NCI-H1694 treated with DMSO at 0.1 percent for 48 hours (cell line): ENCODE data around the gene EEF1AKMT1.

Source experiments
- DNase-seq: peaks from one replicate; lab custom pipeline; 2025; lab: John Stamatoyannopoulos, UW

Gene EEF1AKMT1

DNA sequence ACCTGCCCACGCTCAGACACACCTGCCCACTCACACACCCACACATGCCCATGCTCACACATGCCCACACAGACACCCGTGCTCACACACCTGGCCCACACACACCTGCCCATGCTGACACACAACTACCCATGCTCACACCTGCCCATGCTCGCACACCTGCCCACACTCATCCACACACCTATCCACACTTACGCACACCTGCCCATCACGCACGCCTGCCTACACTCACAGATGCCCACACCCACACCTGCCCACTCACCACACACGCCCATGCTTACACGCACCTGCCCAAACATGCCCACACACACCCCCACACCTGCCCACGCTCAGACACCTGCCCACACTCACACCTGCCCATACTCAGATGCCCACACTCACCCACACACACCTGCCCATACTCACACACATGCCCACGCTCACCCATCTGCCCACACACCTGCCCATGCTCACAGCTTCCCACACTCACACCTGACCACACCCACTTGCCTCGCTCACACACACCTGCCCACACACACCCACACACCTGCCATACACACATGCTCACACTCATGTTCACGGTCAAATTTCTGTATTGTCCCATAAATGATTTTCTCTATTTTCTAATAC, 54.7 kb downstream of the EEF1AKMT1 start:
- DNase-seq, result no peak

DNA sequence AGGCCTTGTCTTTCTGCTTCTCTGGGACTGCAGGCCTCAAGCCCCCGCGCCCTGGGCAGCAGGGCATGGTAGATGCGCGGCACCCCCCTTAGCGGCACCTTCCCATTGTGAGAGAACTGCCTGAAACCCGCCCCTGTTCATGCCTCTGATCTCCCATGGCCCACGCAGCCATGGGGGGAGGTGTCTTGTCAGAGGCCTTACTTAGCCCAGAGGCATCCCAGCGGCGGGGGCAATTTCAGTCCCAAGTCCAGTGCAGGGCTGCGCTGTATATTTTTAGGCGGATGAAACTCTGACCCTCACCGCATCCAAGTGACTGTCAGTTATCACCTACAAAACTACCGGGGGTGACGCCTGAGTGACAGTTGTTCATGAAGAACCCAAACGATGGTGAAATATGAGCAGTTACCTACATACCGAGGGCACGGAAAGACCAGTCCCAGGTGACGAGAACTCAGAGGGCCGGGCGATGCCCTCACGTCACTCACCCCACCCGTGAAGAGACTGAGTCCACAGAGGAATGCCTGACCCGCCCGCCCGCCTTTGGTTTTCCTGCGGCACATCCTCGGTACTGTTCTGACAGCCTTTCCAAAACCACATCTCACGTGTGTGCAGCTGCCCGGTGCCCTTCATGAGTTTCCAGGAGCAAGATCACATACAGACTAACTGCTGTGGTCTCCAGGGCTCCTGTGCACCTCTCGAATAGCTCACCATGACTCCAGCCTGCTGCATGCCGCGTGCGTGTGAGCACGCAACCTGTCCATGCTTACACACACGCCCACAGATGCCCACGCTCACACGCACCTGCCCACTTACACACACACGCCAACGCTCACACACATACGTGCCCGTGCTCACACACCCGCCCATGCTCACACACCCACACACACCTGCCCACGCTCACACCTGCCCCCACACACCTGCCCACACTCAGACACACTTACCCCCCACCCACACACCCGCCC, 55.9 kb downstream of the EEF1AKMT1 start:
- no peak for DNase-seq

DNA sequence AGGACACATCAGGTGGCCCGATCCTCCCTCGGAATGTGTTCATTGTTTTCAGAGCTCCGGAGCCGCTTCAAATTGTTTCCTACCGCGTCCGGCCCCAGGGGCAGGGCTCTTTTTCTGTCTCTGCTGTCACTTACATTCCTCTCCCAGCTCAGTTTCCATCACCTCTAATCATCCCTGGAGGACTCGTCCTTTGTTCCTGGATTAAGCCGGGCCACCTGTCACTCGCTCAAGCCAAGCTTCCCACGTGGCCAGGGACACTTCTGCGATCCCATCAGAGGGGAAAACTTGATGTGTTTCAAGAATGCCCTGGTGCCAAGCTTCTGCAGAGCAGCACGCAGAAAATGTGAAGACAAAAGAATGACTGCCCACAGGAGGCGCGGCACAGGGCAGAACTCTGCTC, 56.8 kb downstream of the EEF1AKMT1 start:
- DNase-seq, result no peak

DNA sequence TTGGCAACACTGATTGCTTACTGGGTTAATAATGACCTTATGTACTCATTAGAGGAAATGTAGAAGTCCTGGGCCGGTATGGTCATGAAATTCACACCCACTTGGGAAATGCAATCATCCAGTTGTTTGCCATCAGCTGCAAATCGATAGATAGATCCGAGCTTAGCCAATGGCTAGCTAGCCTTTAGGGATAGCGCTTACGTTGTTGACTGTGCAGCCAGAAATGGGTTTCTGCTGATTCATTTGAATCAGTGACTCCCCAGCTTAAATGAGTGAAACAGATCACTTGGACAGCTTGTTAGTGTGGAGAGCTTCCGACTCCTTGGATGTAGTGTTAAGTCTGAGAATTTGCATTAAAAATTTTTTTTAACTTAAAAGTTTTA, 58.4 kb downstream of the EEF1AKMT1 start:
- no peak for DNase-seq

DNA sequence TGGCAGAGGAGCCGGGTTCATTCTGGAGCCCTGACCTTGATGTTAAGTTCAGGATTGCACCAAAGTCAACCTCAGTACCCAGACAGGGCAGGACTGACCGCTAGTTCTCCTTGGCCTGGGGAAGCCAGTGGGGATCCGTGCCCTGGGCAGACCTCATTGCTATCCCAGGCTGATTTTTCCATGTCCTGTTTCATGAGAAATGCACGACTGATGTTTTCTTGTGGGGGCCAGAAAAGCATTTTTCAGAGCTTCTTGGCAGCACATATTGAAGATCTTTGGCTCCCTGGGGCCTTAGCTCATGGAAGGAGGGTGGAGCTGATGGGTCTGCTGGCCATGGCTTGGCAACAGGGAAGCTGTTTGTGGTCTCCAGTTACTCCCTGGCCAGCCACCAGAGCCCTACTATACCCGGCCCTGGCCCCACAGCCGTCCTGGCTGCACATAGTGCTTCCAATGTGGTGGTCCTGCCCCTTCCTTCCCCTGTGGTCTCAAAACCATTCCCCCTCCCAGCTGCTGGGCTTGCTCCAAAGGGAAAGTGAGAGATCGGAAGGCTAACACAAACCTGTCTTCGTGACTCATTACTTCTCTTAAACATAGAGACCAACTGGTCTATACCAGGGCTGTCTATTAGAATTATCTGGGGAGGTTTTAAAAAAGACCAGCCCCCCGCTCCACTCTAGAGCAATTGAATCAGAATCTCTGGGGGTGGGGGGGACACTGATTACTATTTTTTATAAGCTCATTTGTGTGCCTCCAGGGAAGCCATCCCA, 59.0 kb downstream of the EEF1AKMT1 start:
- DNase-seq, result no peak

DNA sequence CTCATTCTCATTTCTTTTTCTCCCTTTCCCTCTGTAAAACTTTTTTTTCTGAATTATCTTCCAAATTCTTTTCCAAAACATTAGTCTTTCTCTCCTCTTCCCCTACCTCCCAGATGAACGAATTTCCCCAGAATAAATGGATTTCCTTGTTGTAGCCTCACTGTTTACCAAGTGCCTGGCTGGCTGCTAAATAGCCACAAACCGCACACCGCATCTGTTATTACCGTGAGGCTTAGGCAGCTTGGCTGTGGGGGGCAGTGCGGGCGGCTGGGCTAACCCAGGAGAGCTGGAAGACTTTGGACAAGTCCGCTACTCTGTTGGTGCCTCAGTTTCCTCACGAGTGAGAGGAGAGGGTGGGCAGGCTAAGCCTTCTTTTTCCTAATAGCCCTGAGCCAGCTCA, 59.6 kb downstream of the EEF1AKMT1 start:
- DNase-seq, result no peak

DNA sequence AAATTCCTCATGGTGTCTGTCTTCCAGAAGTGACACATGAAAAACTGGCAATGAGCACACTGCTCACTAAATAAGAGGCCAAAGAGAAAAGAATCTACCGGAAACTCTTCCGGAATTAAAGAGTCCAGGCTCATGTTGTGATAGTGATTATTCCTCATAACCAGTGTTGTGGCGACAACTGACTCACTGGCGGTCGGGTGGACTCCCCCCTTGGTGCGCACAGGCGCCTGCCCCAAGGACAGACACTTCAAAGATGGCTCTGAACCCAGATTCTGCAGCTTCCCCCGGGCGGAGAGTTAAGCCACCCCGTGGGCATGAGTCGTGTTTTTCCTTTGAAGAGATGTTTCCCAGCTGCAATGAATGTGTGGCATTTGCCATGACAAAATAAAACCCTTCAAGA, 60.0 kb downstream of the EEF1AKMT1 start:
- no peak for DNase-seq

DNA sequence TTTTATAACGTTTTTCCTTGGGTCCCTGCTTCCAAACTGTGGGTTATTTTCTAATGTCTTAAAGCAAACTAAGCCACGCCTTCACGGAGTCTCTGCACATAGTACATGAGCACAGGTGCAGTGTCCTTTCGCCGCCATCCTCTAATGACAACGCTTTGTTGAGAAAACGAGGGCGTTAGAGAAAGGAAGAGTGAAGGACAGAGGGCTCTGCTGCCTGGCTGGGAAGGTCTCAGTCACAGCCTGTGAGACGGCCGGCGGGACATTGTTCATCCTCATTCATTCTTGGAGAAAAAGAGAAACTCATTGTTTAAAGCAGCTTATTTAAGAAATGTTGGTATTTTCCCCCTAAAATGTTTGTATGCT, 60.8 kb downstream of the EEF1AKMT1 start:
- no peak for DNase-seq

DNA sequence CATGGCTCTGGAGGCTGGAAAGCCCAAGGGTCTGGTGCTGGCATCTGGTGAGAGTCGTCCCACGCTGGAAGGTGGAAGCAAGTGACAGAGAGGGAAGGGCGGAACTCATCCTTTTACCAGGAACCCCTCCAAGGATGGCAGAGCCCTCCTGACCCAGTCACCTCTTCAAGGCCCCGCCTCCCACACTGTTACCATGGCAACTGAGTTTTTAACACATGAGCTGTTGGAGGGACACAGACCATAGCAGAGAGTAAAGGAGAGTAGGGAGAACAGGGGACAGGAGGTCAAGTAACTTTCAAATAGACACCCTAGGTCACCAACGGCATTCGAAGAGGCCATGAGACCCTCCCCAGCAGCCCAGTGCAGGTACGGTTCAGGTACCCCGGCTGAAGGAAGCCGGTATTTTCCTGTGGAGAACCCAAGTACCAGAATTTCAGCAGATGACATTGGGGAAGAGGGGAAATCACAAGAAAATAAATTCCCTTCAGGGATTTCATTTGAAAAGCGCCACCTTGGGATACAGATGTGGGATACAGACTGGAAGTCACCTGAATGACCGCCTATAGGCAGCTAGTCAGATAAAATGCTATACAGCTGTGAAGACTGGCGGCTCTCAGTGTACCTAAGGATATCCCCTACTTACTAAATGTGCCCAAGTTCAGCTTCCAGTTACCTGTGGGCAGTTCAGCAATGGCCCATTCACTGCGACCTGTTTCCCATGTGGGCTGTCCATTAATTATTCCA, 62.3 kb downstream of the EEF1AKMT1 start:
- DNase-seq, result no peak

DNA sequence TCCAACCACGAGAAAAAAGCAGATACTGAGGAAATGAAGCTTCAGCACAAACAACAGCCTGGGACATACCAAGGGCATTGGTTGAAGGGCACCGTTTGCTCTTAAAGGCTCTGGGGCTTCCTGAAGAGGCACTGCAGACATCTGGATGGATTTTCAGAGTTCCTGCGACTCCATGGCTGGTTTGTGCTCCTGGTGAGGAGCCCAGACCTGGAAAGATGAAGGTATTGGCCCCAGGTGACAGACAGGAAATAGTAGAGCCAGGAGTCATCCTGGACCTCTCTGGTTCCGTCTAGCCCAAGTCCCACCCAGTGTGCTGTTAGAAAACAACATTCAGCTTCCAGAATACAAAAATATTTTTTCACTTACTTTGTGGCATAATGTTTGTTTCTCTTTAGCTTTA, 64.0 kb downstream of the EEF1AKMT1 start:
- DNase-seq, result no peak

DNA sequence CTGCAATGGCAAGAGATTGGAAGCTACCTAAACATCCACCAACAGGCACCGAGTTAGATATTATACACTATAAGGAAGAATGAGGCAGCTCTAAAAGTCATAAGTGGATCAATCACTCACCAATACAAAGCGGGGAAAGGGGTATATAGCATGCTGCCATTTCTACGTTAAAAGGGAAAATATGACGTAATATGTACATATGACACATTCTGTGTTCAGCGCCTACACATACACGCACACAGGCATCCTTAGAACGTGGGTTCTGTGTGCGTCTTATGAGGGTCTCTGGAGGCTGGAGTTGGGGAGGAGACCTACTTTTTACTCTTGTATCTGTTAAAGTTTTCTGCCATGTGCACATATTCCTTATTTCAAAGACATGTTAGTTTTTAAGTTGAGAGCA, 64.4 kb downstream of the EEF1AKMT1 start:
- DNase-seq, result no peak

DNA sequence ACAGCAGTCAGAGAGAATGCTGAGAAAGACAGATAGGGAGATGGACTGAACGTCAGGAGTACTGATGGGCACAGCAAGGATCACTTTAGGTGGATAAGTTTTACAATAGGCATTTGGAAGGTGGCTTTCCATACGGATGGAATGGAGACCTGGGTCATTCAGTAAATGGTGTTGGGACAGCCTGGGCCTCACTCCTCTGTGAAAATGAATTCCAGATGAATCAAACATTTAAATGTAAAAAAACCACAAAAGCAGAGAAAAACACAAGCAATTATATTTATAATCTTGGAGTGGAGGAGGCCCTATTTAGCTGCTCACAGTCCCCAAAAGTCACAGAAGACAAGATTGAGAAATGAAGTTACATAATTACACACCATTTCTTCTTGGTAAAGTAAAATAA, 65.5 kb downstream of the EEF1AKMT1 start:
- no peak for DNase-seq

DNA sequence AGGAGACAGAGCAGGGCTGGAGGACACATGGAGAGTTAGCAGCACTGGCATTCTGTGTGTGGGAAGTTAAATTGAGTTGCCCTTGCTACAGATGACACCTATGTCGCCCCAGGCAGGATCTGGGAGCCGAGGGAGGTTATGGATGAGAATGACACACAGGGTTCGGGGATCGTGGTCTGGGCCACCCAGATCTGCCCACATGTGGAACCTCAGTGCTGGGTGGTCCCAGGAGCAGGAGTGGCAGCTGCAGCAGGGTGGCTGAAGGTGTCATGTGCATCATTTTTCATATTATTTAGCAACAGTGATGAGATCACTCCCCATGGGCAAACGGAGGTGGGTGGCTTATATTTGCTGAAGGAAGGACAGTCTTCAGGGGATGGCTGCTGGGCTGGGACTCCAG, 67.1 kb downstream of the EEF1AKMT1 start:
- no peak for DNase-seq

DNA sequence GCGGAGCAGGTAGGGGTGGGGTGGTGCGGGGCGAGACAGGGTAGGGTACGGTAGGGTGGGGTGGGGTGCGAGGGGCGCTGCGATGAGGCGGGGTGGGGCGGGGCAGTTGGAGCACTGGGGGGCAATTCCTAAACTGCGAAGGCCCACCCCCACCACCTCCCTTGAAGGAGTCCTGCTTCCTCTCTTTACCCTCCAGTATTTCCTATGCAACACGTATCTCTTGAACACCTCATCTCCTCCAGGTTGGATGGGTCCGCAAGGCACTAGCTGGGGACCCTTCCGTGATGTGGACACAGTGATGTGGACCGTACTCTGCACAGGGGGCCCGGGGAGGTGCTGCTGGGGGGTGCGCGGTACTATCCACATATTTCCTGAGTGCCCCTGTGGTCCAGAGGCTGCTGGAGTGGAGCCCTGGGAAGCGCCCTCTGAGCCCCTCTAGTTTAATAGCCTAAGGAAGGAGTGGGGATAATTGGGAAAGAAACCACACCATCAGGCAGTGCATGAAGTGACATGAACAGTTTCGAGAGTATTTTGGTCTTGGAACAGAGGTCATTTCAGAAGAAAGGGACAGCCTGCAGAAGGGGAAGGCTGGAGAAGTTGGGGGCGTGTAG, 69.2 kb downstream of the EEF1AKMT1 start:
- no peak for DNase-seq

DNA sequence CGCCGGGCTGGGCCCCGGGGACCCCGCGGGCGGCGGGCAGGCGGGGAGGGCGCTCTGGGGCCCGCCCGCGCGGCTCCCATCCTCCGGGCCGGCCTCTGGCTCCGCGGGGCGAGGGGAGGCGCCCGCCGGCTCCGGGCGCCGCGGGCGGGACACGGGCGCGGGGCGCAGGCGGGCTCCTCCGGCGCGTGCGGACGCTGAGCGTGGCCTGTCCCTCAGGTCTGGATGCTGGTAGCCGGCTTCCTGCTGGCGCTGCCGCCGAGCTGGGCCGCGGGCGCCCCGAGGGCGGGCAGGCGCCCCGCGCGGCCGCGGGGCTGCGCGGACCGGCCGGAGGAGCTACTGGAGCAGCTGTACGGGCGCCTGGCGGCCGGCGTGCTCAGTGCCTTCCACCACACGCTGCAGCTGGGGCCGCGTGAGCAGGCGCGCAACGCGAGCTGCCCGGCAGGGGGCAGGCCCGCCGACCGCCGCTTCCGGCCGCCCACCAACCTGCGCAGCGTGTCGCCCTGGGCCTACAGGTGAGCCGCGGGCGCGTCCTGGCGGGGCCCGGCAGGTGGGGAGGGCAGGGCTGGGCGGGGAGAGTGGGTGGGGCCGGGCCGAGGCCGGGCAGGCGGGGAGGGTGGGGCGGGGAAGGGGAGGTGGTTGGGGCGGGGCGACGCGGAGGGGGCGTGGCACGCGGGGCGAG, 69.8 kb downstream of the EEF1AKMT1 start:
- no peak for DNase-seq

DNA sequence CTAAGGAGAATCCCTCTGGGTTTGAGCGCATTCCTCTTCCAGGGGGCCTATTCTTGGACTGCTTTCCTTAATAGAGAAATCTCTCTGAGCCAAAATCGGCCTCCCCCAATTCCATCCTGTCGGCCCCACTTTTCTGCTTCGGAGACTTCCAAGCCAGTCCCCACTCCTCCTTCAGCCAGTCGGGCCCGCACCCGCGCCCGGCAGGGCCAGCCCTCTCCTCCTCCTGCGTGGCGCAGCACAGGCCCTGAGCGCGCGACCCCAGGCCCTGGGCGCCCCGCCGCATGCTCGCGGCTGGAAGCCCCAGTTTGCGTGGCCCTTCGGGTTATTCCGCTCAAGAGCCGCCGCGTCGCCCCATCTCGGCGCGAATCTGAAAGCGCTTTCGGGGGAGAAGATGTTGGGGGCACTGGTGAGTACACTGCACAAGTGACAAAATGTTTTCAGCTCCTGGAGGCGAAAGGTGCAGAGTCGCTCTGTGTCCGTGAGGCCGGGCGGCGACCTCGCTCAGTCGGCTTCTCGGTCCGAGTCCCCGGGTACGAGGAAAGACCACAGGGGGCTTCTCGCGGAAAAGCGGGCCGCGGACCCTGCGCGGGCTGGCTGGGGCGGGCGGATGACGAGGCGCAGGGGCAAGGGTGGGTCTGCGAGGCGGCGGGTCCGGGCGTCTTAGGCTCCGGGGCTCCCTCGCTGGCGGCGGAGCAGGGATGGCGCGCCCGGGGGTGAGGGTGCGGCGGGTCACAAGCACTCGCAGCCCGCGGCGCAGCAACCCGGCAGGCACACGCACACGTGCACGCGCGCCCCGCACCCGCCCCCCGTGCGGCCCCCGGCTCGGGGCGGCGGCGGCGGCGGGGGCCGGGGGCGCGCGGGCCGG, 70.6 kb downstream of the EEF1AKMT1 start, which contains the start of gene IL17D:
IL17D (plus strand) TSS at position 785 of the 865 bp plus-strand sequence. CDS start 303 bp downstream, outside the sequence.
- DNase-seq, result no peak

DNA sequence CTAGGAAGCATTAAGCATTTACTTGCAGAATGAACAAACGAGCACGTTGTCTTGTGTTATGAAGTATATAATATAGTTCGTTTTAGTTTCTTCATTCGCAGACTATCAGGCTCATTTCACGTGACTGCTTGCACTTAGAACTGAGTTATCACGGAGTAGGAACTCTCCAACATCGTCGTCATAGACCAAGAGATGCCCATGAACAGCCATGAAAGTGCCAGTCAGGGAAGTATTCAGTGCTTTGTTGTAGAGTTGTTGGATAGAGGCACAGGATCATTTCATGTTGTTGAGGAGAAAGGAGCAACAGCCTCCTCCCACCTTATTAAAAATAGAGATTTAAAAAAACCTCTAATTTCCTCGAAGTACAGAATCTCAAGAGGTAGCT, 71.2 kb downstream of the EEF1AKMT1 start:
- DNase-seq, result no peak

DNA sequence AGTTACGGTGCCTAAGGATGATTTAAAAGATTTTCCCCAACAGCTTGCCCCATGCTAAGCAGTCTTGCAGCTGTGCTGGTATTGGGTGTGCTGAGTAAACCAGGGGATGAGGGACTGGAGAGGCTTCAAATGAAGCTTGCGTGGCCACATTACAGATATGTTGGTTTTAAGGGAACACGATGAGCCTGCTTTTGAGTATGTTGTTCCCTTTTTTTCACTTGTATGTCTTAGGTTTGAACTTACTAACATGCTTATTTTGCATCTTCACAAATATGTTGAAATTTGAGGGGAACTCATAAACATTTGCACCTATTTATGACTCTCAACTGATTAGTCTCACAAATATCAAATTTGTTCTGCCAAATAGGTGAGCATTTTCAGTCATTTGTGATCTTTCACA, 72.3 kb downstream of the EEF1AKMT1 start:
- DNase-seq, result no peak

DNA sequence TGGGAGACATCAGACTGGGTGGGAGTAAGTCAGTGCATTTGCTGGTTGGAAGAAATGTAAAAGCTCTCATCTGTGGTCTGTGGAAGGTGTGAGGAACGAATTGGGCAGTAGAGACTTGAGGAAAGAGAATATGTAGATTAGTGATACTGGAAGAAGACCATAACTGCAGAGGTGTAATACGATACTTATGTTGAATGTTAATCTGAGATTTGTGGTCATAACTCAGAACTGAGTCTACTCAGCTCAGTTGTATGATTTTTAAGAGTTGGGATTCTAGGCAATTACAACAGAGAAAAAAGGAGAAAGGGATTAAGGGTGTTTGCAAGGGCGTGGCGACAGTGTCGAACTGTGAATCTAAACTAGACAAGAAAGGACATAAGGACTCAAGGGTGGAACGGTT, 73.5 kb downstream of the EEF1AKMT1 start:
- no peak for DNase-seq

DNA sequence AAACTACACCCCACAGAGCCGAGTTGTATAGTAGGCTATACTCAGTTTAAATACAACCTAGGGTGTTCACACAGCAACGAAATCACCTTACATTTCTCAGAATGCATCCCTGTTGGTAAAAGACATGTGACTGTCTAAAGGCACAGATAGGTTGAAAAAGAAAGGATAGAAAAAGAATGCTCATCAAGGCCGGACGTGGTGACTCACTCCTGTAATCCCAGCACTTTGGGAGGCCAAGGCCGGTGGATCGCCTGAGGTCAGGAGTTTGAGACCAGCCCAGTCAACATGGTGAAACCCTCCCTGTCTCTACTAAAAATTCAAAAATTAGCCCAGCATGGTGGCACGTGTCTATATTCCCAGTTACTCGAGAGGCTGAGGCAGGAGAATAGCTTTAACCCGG, 74.0 kb downstream of the EEF1AKMT1 start:
- no peak for DNase-seq
